IMR-90 (cell line): Measurements from ENCODE around the gene UPK1A. TPM values are rescaled to one million over a fixed set of nuclear protein-coding genes. Genes with fewer than 3 reads are reported as not detected.

Source experiments
- ATAC-seq: fragments of 200-7000 bp; cut with Tn5 transposase; 2 replicates; pipeline ENCODE4 v1.9.1; 2020; ENCODE audit warnings: low read depth, mild to moderate bottlenecking, moderate library complexity
- BruUV-seq: library from RNA; stranded (reverse); fragments of 400-500 nt; replicated peaks from 2 replicates; lab custom pipeline; 2021; lab: Mats Ljungman, UMichigan
- CTCF ChIA-PET: fragments of 300-600 bp; formaldehyde crosslinking; extraction: SDS; loops from one replicate; lab custom pipeline; 2021; ENCODE audit warnings: antibody characterized with exemption; lab: Yijun Ruan, JAX
- POLR2A ChIA-PET: fragments of 300-600 bp; sonication (Branson Sonifier 250); formaldehyde crosslinking; loops from one replicate; lab custom pipeline; 2022; ENCODE audit warnings: antibody characterized with exemption; ENCODE audit not compliant: unreplicated experiment; lab: Charles Lee
- DNase-seq: peaks from one replicate; pipeline ENCODE4 v3.0.0; 2013
- H2AFZ ChIP-seq: replicated peaks from 2 replicates; pipeline ENCODE3; 2013; ENCODE audit warnings: low read length, mild to moderate bottlenecking; ENCODE audit not compliant: poor library complexity
- H2AK5ac ChIP-seq: 2 replicates; pipeline ENCODE4 v1.6.1; 2013; ENCODE audit warnings: low read depth, low read length, inconsistent platforms
- H2AK9ac ChIP-seq: replicated peaks from 2 replicates; pipeline ENCODE3; 2013; ENCODE audit warnings: mild to moderate bottlenecking, low read depth, low read length, moderate library complexity; ENCODE audit not compliant: poor library complexity
- H2BK120ac ChIP-seq: 2 replicates; pipeline ENCODE4 v1.6.1; 2013; ENCODE audit warnings: low read depth, low read length, inconsistent platforms
- H2BK15ac ChIP-seq: 3 replicates; pipeline ENCODE4 v1.6.1; 2013; ENCODE audit warnings: low read depth, low read length, inconsistent platforms
- H2BK20ac ChIP-seq: 2 replicates; pipeline ENCODE4 v1.6.1; 2013; ENCODE audit warnings: low read depth, mild to moderate bottlenecking, inconsistent platforms, low read length, moderate library complexity
- H2BK5ac ChIP-seq: 2 replicates; pipeline ENCODE4 v1.6.1; 2013; ENCODE audit warnings: mild to moderate bottlenecking, low read depth, low read length, inconsistent platforms; ENCODE audit not compliant: poor library complexity, severe bottlenecking
- H3K14ac ChIP-seq: replicated peaks from 2 replicates; pipeline ENCODE4 v1.6.1; 2013; ENCODE audit warnings: low read depth, low read length, inconsistent platforms
- H3K18ac ChIP-seq: 2 replicates; pipeline ENCODE4 v1.6.1; 2013; ENCODE audit warnings: low read depth, low read length, control low read depth
- H3K23ac ChIP-seq: 2 replicates; pipeline ENCODE4 v1.6.1; 2013; ENCODE audit warnings: low read depth, low read length, inconsistent platforms
- H3K27ac ChIP-seq: 2 replicates; pipeline ENCODE4 v1.5.1; 2013; ENCODE audit warnings: mild to moderate bottlenecking, control low read depth, low read length; ENCODE audit not compliant: insufficient read depth
- H3K27me3 ChIP-seq: 2 replicates; pipeline ENCODE4 v1.6.1; 2013; ENCODE audit warnings: low read length; ENCODE audit not compliant: control insufficient read depth, insufficient read depth
- H3K36me3 ChIP-seq: 2 replicates; pipeline ENCODE4 v1.6.1; 2013; ENCODE audit warnings: low read length, mixed read lengths; ENCODE audit not compliant: control insufficient read depth, insufficient read depth
- H3K4ac ChIP-seq: 2 replicates; pipeline ENCODE4 v1.6.1; 2013; ENCODE audit warnings: low read depth, low read length, inconsistent platforms
- H3K4me1 ChIP-seq: 2 replicates; pipeline ENCODE4 v1.6.1; 2013; ENCODE audit warnings: low read length, mixed read lengths; ENCODE audit not compliant: control insufficient read depth, insufficient read depth
- H3K4me2 ChIP-seq: 2 replicates; pipeline ENCODE4 v1.6.1; 2013; ENCODE audit warnings: low read depth, mild to moderate bottlenecking, control low read depth, low read length, moderate library complexity
- H3K4me3 ChIP-seq: 2 replicates; pipeline ENCODE4 v1.5.1; 2013; ENCODE audit warnings: low read depth, mild to moderate bottlenecking, control low read depth, low read length, moderate library complexity; ENCODE audit not compliant: insufficient read depth
- H3K56ac ChIP-seq: 2 replicates; pipeline ENCODE4 v1.6.1; 2013; ENCODE audit warnings: low read length, inconsistent platforms; ENCODE audit not compliant: insufficient read depth; ENCODE audit errors: extremely low read depth
- H3K79me1 ChIP-seq, 2 experiments: 2 replicates each; pipeline ENCODE4 v1.6.1; 2013; ENCODE audit warnings: low read length in 2 of 2, inconsistent platforms in 1 of 2, low read depth in 1 of 2
- H3K9ac ChIP-seq: 2 replicates; pipeline ENCODE4 v1.6.1; 2013; ENCODE audit warnings: low read depth, low read length, control low read depth
- H3K9me1 ChIP-seq: 2 replicates; pipeline ENCODE4 v1.6.1; 2013; ENCODE audit warnings: low read length, inconsistent platforms; ENCODE audit not compliant: insufficient read depth
- H3K9me3 ChIP-seq: 2 replicates; pipeline ENCODE4 v1.6.1; 2013; ENCODE audit warnings: low read length; ENCODE audit not compliant: control insufficient read depth, insufficient read depth
- H4K20me1 ChIP-seq: 2 replicates; pipeline ENCODE4 v1.6.1; 2013; ENCODE audit warnings: low read length, inconsistent platforms; ENCODE audit not compliant: insufficient read depth
- H4K5ac ChIP-seq: 2 replicates; pipeline ENCODE4 v1.6.1; 2013; ENCODE audit warnings: mild to moderate bottlenecking, low read depth, low read length, control low read depth
- H4K8ac ChIP-seq, 2 experiments: 2 replicates each; pipeline ENCODE4 v1.6.1; 2013; ENCODE audit warnings: low read depth in 2 of 2, low read length in 2 of 2, control low read depth in 1 of 2, inconsistent platforms in 1 of 2
- H4K91ac ChIP-seq: 2 replicates; pipeline ENCODE4 v1.6.1; 2013; ENCODE audit warnings: low read depth, low read length, inconsistent platforms; ENCODE audit not compliant: insufficient read depth
- BHLHE40 ChIP-seq: fragments of 150-350 bp; IDR thresholded peaks from 2 replicates; pipeline ENCODE4 v1.6.1; 2016; ENCODE audit warnings: mild to moderate bottlenecking, low read depth, low read length
- CEBPB ChIP-seq: IDR thresholded peaks from 2 replicates; pipeline ENCODE4 v1.6.1; 2012; ENCODE audit warnings: low read depth, low read length, improper control_type of control experiment
- CHD1 ChIP-seq: IDR thresholded peaks from 2 replicates; pipeline ENCODE4 v1.6.1; 2012; ENCODE audit warnings: low read depth, low read length, improper control_type of control experiment
- FOS ChIP-seq: fragments of 150-350 bp; IDR thresholded peaks from 2 replicates; pipeline ENCODE4 v1.6.1; 2016; ENCODE audit warnings: low read depth, low read length
- MAFK ChIP-seq: IDR thresholded peaks from 2 replicates; pipeline ENCODE4 v1.6.1; 2012; ENCODE audit warnings: low read depth, low read length, improper control_type of control experiment
- MAZ ChIP-seq: IDR thresholded peaks from 2 replicates; pipeline ENCODE4 v1.6.1; 2012; ENCODE audit warnings: low read depth, mild to moderate bottlenecking, low read length, improper control_type of control experiment, moderate library complexity, borderline replicate concordance
- MXI1 ChIP-seq: IDR thresholded peaks from 2 replicates; pipeline ENCODE4 v1.6.1; 2012; ENCODE audit warnings: low read depth, mild to moderate bottlenecking, low read length, moderate library complexity, borderline replicate concordance
- NFE2L2 ChIP-seq: fragments of 150-350 bp; IDR thresholded peaks from 2 replicates; pipeline ENCODE4 v1.6.1; 2016; ENCODE audit warnings: low read depth, mild to moderate bottlenecking, low read length
- POLR2A ChIP-seq: IDR thresholded peaks from 2 replicates; pipeline ENCODE4 v1.6.1; 2012; ENCODE audit warnings: mild to moderate bottlenecking, low read depth, low read length
- RAD21 ChIP-seq: IDR thresholded peaks from 2 replicates; pipeline ENCODE4 v1.6.1; 2012; ENCODE audit warnings: low read length, improper control_type of control experiment
- RCOR1 ChIP-seq: IDR thresholded peaks from 2 replicates; pipeline ENCODE4 v1.6.1; 2012; ENCODE audit warnings: mild to moderate bottlenecking, low read length, improper control_type of control experiment; ENCODE audit not compliant: insufficient replicate concordance
- RFX5 ChIP-seq: IDR thresholded peaks from 2 replicates; pipeline ENCODE4 v1.8.0; 2012; ENCODE audit warnings: low read depth, mild to moderate bottlenecking, low read length, moderate library complexity
- SMC3 ChIP-seq: fragments of 150-350 bp; IDR thresholded peaks from 2 replicates; pipeline ENCODE4 v1.6.1; 2016; ENCODE audit warnings: low read depth, mild to moderate bottlenecking, antibody characterized with exemption, low read length, moderate library complexity
- WGBS, 2 experiments: methylation state at CpG; one replicate each; pipeline versions ENCODE4 v1.1.5 to v1.1.7; 2013; ENCODE audit warnings: missing lambda C conversion rate in 2 of 2; ENCODE audit not compliant: insufficient read length in 1 of 2; ENCODE audit errors: extremely low coverage in 2 of 2; 5-methylcytosine and 5-hydroxymethylcytosine counted together
- dilution Hi-C: fragments of 300-500 bp; cut with HindIII; formaldehyde crosslinking; loops from one replicate; pipeline ENCODE4 v1.14.3; 2018; ENCODE audit warnings: low sequenced_read_pairs; ENCODE audit not compliant: unreplicated experiment
- in situ Hi-C: fragments of 300-500 bp; cut with MboI; formaldehyde crosslinking; loops from 3 replicates; pipeline ENCODE4 v1.14.3; 2019; ENCODE audit warnings: low sequenced_read_pairs, inconsistent platforms, mixed read lengths
- intact Hi-C: fragments of 100-400 bp; cut with micrococcal nuclease; formaldehyde crosslinking; loops from 2 replicates; pipeline ENCODE4 v1.10.0; 2022
- polyA plus RNA-seq, 3 experiments: library from polyadenylated mRNA; depleted of rRNA; stranded (reverse); fragments of >200 nt; gene quantifications; 2 replicates each; pipeline ENCODE4 v1.2.3, GENCODE V29; 2012; ENCODE audit warnings: low replicate concordance in 1 of 3
- total RNA-seq: library from RNA; depleted of rRNA; stranded (reverse); fragments of >200 nt; gene quantifications from 2 replicates; pipeline ENCODE4 v1.2.3, GENCODE V29; 2012
- TF ChIP-seq, protein P1 (sequence below): conservative IDR thresholded peaks from 2 replicates; pipeline ENCODE4 v1.5.1; 2012; ENCODE audit warnings: mild to moderate bottlenecking, low read depth, low read length, improper control_type of control experiment
- TF ChIP-seq, protein P2 (sequence below): fragments of 150-350 bp; IDR thresholded peaks from 2 replicates; pipeline ENCODE4 v1.6.1; 2017; ENCODE audit warnings: mild to moderate bottlenecking, antibody characterized with exemption, low read length, low read depth
- TF ChIP-seq, protein P3 (sequence below): fragments of 150-350 bp; IDR thresholded peaks from 2 replicates; pipeline ENCODE4 v1.6.1; 2016; ENCODE audit warnings: low read depth, mild to moderate bottlenecking, low read length, moderate library complexity, borderline replicate concordance

The UPK1A gene
- total and polyA plus RNA-seq, 2 of the 4 experiments (the other 2 are of a cell fraction), result 0.21 TPM; not detected in 1

DNA sequence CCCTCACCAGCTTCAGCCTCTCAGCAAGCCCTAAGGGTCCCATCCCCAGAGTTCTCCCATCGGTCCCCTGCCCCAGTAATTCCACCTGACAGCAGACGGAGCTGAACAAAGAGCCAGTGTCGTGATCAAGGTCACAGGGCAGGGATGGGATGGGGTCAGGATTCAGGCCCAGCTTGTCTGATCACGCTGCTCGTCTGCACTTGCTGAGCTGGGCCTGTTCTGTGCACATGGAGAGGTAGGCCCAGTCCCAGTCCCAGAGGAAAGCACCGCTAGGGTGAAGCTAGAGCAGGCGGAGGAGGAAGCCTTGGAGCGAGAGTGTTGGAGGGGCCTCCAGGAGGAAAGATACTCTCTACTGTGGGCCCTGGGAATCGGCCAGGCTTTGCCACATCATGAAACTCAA, 44.6 kb upstream of the UPK1A start:
- no peak overlapping the region for H4K8ac ChIP-seq
- no peak overlapping the region for H3K23ac ChIP-seq
- ATAC-seq (no peak), DNase-seq (no peak)
- no peak overlapping the region for H3K56ac ChIP-seq
- WGBS, 2 experiments, result no CpG with 5 or more reads among the region's 9 CpGs
- no peaks in the 10 kb centered on the region for H3K79me1 ChIP-seq
- TF ChIP-seq CHD1 (no peak), MAFK (no peak), RFX5 (no peak), BHLHE40 (no peak), RCOR1 (no peak), RAD21 (no peak), FOS (no peak), NFE2L2 (no peak), POLR2A (no peak), CEBPB (no peak), MAZ (no peak), SMC3 (no peak), MXI1 (no peak)
- TF ChIP-seq, protein P1, sequence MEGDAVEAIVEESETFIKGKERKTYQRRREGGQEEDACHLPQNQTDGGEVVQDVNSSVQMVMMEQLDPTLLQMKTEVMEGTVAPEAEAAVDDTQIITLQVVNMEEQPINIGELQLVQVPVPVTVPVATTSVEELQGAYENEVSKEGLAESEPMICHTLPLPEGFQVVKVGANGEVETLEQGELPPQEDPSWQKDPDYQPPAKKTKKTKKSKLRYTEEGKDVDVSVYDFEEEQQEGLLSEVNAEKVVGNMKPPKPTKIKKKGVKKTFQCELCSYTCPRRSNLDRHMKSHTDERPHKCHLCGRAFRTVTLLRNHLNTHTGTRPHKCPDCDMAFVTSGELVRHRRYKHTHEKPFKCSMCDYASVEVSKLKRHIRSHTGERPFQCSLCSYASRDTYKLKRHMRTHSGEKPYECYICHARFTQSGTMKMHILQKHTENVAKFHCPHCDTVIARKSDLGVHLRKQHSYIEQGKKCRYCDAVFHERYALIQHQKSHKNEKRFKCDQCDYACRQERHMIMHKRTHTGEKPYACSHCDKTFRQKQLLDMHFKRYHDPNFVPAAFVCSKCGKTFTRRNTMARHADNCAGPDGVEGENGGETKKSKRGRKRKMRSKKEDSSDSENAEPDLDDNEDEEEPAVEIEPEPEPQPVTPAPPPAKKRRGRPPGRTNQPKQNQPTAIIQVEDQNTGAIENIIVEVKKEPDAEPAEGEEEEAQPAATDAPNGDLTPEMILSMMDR, result no peak
- TF ChIP-seq, protein P2, sequence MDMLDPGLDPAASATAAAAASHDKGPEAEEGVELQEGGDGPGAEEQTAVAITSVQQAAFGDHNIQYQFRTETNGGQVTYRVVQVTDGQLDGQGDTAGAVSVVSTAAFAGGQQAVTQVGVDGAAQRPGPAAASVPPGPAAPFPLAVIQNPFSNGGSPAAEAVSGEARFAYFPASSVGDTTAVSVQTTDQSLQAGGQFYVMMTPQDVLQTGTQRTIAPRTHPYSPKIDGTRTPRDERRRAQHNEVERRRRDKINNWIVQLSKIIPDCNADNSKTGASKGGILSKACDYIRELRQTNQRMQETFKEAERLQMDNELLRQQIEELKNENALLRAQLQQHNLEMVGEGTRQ, result no peak
- TF ChIP-seq, protein P3, sequence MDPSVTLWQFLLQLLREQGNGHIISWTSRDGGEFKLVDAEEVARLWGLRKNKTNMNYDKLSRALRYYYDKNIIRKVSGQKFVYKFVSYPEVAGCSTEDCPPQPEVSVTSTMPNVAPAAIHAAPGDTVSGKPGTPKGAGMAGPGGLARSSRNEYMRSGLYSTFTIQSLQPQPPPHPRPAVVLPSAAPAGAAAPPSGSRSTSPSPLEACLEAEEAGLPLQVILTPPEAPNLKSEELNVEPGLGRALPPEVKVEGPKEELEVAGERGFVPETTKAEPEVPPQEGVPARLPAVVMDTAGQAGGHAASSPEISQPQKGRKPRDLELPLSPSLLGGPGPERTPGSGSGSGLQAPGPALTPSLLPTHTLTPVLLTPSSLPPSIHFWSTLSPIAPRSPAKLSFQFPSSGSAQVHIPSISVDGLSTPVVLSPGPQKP, result no peak
- no peaks in the 10 kb centered on the region for H3K9me1 ChIP-seq
- H2AK9ac ChIP-seq, result no peak overlapping the region
- H2BK120ac ChIP-seq, result no peak overlapping the region
- no peak overlapping the region for H3K4me2 ChIP-seq
- H3K14ac ChIP-seq, result no peak overlapping the region
- ChIA-PET POLR2A (no interaction called here), CTCF (no interaction called here)
- H4K5ac ChIP-seq, result no peak overlapping the region
- H2BK5ac ChIP-seq, result no peak overlapping the region
- no peaks in the 10 kb centered on the region for H3K9me3 ChIP-seq
- no peak overlapping the region for H2BK15ac ChIP-seq
- H3K4ac ChIP-seq, result no peak overlapping the region
- BruUV-seq, result no TSS peak
- in situ Hi-C loops (no loop called here), dilution Hi-C loops (no loop called here), intact Hi-C loops (no loop called here)
- no peak overlapping the region for H3K4me3 ChIP-seq
- no peak overlapping the region for H3K9ac ChIP-seq
- H2AFZ ChIP-seq, result no peak overlapping the region
- H3K27ac ChIP-seq, result no peak overlapping the region
- H2AK5ac ChIP-seq, result no peak overlapping the region
- H2BK20ac ChIP-seq, result no peak overlapping the region
- H3K4me1 ChIP-seq, result no peaks in the 10 kb centered on the region
- H3K18ac ChIP-seq, result no peak overlapping the region
- no peak overlapping the region for H4K91ac ChIP-seq
- H4K20me1 ChIP-seq, result no peaks in the 10 kb centered on the region
- peaks cover 5% of the 10 kb centered on the region; the same call in 1 of the 2 replicates for H3K36me3 ChIP-seq
- H3K27me3 ChIP-seq, result no peaks in the 10 kb centered on the region
